HG02623 (cell line): Measurements from ENCODE around the gene LINC00237.

Experiments used
- ATAC-seq: cut with Tn5 transposase; IDR thresholded peaks from one replicate; pipeline ENCODE4 v1.9.1; 2021; ENCODE audit warnings: moderate library complexity; ENCODE audit not compliant: unreplicated experiment

The LINC00237 gene

DNA sequence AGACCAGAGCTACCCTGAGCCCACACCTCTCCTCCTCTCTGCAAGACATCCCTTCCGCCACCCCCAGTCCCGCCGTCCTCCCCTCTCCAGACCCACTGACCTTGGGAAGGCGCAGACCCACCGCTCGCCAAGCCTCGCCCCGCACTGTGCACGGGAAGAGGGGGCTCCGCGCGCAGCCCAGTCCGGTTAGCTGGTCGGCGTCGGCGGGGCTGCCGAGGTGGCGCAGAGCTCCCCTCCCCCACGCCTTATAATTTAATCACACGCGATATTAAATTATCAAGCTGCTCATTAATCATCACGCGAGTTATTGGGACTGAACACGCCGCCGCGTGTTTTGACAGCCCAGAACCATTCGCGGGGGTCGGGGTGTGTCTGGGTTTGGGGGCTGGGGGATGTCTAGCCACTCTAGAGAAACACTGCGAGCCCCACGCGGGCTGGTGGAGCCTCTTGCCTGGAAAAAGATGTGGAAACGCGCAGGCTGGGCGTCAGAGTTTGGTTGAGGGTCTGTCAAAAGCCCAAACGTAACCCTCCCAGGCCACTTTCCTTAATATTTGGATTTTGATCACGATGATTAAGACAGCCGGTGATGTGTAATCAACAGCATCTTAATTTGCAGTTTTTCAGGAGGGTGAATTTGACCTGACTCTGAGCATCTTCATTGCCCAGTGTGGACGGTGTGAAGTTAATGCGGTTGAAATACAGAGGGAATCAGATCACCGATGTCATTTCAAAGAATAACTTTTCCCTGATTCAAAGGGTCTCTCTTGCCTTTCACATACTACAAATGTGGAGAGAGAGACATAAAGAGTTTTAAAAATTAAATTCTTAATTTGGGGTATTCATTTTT, at the start of gene LINC00237:
Gene LINC00237, minus strand, starts transcription at position 188 of the 847 bp plus-strand sequence.
- ATAC-seq = no peak

DNA sequence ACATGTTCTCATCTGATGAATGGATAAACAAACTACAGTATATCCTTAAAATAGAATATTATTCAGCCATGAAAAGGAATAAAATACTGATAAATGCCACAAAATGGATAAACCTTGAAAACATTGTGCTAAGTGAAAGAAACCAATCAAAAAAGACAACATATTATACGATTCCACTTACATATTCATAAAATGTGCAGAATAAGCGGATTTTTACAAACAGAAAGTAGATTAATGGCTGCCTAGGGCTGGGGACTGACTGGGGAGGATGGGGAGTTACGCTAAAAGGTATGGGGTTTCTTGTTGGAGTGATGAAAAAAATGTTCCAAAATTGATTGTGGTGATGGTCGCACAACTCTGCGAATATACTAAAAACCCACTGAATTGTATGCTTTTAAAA, 49.1 kb upstream of the LINC00237 start:
- ATAC-seq = no peak

DNA sequence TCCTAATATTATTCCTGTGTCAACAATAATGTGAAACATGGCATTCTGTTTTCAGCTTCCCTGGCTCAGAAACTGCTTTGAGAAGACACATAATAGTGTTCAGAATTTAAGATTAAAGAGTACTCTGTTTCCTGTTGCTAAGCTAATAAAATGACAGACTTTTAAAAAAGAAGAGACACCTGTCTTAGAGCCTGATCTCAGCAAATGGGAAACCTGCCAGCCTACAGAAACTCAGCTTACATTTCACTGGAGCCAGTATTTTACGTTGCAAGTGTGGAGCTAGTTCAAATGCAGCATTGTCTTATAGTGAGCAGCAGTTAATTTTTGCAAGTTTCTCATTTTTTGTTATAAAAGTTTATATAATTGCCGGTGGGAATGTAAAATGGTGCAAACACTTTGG, 48.5 kb upstream of the LINC00237 start:
- no peak for ATAC-seq

DNA sequence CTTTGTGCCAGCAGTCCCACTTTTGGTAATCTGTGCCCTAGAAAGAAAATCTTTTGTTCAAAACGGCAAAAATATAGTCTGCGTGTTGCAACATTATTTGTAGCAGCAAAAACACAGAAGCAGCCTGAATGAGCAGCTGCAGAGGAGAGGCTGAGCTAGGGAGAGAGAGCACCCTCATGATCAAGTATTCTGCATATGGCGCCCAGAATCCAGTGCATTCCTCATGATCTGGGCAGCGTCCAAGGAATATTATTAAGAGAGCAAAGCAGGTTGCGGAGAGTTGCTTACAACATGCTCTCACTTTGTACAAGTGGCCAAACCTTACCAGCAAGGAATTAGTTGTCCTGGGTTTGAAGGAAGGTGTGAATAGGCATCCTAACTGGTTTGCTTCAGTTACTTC, 45.6 kb upstream of the LINC00237 start:
- no peak for ATAC-seq

DNA sequence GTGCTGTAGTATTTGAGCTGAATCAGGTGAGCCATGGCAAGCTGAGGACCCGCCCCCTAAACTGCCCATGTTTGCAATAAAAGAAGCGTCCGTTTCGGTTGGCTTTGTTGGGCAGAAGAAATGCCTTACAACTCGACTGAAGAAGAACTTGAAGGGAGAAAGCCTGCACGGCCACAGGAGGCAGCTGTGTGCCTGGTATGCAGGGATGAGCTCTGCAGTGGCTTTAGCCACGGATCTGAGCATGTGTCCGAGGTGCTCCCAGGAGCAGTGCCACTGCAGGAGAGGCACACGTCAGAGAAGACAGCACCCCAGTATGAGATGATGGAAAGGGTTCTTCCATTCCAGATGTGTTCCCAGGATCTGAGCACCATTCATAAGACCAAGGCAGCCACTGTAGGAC, 43.2 kb upstream of the LINC00237 start:
- no peak for ATAC-seq

DNA sequence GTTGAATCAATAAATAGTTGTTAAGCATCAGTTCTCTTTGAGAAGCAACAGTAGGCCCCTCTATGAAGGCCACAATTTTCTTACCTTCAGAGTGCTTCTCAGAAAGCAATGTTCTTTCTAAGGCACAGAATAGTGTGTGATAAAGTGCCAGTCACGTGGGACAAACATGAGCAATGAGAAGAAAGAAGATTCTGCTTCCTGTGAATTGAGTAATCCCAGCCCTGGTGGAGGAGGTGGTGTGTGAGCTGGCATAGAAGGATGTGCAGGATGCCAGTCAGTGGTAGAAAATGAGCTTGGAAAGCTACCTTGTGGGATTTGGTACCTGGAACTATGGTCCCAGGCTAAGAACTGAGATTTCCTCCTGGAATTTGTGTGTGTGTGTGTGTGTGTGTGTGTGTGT, 41.4 kb upstream of the LINC00237 start:
- ATAC-seq = no peak

DNA sequence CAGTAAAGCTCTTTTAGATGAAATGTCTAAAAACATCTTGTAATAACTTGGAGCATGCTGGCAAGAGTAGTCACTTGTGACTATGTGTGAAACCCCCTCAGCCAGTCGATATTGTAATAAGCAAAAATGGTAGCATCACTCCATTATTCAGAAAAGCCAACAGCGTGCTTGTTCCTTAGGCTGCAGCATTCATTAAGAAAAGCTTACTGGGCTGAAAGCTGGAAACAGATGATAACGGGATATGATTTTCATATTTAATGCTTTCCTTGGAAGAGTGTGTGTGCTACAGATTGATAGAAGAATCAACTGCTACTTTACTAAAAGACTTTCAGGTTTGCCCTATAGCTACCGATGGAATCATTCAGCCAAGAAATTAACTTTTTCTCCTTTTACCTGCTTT, 40.1 kb upstream of the LINC00237 start:
- ATAC-seq = no peak

DNA sequence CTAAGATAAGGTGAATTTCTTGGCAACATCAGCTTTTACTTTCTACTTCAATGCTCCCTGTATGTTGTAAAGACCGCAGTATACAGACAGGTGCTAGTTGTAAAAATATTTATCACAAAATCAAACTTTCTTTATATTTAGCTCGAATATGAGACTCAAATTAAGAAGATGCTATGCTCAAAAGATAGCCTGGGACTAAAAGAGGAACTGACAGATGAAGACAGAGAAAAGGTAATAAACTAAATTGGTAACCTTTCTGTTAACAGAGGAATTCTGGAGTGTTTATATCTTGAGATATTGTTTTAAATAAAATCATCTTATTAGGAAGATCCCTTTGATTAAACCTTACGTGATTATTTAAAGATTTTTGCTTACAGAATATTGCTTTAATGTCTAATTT, 39.3 kb upstream of the LINC00237 start:
- no peak for ATAC-seq

DNA sequence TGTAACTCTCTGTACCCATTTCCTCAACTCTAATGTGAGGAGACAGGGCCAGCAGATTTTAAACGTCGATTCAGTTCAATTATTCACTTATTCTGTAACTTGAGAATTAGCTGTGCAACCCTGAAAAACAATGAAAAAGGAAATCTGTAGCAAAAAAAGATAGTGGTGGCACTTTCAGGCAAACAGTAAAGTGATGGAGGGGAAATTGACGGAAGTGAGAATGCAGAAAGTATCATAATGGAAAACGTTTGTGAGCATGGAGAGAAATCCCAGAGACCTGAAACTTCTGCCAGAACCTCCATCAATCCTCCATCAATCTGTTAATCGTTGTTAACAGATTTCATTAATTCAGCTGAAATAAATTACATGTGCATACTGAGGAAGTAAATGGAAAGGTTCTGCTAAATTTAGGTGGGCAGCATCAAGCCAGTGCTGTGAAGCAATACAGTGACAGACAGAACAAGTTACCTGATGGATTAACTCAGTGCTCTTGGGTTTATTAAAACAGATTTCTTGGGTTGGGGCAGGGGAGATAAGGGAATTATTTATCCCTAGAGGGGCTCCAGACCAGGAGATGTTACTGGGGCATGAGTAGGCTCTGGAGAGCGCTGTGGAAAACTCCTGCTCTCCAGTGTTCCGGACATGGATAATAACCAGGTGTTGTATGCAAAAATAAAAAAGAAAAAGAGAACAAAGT, 37.2 kb upstream of the LINC00237 start:
- no peak for ATAC-seq

DNA sequence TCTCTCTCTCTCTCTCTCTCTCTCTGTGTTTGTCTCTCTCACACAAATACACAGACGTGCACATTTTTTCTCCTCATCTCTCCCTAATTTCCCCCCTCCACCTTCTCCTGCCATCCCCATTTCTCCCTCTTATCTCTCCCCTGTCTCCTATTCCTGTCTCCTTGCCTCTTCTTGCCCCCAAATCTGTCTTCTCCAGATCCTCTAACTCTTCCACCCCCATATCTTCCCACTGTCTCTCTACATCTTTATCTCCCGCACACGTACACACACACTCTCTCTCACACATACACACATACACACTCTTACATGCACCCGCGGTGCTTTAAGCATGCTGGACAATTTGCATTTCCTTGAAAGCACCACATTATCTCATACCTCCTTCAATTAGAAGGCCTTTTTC, 35.7 kb upstream of the LINC00237 start:
- no peak for ATAC-seq

DNA sequence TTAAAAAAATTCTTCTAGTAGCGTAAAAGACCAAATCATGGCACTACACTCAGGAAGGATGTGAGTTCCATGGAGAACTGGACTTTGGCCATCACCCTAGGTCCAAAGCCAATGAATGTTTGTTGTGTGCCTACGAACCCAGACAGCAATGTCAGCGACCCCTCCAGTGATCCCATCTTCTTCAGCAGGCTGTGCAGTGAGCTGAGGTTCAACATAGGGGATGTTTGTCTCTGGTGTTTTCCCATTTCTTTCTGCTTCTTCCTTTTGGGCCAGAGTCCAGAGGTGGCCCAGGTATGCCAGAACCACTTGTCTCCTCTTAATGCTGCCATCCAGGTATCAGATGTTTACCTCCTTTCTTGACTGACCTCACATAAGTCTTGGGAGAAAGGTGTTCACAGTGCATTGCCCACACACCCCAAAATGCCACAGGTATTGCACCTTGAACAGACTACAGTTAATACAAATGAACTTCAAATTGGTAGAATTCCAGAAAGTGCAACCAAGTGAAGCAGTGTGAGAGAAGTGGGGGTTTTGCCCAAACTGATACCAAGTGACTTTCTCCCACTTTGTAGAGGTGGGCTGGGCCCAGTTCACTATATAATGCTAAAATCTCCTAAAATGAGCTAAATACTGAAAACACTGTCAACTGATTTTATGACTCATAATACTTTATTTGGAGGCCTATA, 33.9 kb upstream of the LINC00237 start:
- no peak for ATAC-seq

DNA sequence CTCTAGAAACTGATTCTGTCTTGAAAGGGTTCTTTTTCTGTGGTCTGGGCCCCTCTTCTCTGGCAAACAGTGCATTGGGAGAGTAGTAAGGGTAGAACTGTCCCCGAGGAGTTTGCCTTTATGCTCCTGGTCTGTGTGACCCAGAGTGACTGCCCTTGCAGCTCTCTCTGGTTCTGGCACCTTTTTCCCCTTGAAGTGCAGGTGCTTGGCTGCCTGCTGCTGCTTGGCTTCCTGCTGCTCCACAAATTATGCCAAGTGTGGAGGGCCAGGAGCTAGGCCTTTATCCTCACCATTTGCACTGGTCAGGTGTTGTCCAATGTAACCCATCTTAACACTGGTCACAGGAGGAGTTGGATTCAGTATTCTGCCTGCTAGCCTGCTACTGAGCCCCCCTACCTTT, 30.9 kb upstream of the LINC00237 start:
- no peak for ATAC-seq

DNA sequence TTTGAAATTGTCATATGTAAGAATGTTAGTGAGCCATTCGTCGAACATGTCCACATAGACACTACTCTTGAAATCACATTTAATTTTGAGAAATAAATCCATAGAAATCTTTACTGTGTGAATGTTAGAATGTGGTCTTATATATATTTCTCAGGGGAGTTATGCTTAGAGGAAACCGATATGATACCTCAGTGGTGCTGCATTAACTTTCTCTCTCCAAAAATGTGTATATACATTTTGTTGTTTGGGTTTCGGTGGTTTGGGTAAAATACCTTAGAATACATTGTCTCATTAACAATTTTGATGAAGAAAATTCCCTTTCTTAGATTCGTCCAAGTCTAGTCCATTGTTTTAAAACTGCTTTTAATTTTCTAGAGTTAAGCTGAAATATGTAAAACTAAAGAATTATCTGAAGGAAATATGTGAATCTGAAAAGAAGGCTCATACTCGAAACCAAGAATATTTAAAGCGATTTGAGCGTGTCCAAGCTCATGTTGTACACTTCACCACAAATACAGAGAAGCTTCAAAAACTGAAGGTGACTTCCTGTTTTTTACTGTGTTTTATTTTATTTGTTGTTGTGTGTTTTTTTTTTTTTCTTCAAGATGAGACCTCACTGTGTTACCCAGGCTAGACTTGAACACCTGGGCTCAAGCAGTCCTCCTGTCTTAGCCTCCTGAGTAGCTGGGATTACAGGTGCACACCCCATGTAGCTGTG, 30.0 kb upstream of the LINC00237 start:
- ATAC-seq = no peak

DNA sequence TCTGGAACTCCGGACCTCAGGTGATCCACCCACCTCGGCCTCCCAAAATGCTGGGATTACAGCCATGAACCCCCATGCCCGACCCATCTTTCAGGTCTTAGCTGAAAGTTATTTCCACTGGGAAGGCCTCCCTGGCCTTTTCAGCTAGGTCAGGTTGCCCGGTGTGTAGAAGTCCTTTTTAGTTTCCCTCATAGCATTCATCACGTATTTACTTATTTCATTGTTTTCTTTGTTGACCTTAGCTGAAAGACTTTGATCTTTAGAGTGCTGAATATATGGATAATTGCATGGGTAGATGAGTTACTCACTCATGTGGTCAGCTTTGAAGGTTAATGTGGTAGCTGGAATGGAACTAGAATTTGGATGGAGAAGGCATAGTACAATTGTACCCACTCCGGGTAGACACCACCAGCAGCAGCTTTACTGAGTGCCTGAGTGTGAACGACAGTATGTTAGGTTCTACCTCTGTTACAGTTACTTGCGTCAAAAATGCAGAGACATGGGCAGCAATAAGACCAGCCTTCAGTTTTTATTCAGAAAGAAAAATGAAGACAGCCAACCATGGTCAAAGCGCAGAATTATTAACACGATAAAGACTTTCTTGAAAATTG, 28.8 kb upstream of the LINC00237 start:
- ATAC-seq = no peak

DNA sequence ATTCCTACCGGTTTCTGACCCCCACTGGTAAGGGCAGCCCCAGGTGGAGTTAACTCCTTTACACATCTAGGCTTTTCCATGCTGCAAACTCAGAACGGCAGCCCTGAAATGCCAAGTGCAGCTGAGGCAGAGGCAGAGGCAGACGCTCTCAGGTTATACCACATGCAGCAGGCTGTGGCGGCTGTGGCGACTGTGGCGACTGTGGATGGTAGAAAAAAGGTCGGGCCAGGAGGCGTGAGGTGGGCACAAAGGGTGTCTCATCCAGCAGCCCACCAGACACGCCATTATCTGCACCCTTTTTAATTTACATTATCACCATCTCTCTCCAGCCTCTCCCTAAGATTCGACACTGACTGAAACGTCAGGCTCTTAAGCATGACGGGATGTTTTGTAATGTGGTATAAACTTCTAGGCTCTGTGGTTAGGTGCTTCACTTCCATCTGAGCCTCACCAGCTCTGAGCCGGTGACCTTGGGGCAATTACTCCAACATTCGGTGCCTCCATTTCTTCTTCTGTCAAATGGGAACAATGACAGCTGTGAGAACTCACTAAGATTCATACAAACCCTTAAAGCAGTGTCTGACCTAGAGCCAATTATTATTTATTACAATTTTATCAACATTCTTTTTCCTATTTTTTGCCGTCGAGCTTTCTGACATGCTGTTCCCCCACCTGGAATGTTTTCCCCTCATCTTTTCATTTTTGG, 27.9 kb upstream of the LINC00237 start:
- ATAC-seq = no peak

DNA sequence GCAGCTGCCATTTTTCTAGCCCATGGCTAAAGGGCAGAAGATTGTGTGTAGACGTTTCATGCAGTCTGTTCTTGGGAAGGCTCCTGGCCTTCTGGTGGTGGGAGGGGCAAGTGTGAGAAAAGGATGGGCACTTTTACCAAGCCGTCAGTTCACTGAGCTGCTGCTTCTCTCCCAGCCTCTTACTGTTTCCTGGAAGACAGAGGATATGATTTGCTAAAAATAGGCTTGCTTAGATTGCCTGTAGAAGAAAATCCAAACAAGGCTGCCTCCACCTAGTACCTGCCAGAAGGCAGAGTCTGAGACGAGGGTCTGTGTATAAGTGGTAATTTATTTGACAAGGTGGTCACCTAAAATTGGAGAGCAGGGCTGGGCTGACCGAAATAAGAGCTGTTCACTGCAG, 27.2 kb upstream of the LINC00237 start:
- no peak for ATAC-seq

DNA sequence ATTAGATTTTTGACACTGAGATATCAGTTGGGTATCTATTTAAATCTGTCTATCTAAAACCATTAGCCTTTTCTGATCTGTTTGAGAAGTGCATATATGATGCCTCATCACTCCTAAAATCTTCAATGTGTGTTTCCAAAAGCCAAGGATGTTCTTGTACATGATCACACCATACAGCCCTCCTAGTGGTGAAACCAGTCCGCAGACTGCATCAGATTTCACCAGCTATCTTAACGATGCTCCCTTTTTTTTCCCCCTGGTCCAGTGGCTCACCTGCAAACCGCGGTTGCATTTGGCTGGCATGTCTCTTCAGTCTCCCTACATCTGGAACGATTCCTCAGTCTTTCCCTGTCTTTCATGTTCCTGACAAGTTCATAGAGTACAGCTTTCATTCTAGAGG, 23.7 kb upstream of the LINC00237 start:
- ATAC-seq = no peak

DNA sequence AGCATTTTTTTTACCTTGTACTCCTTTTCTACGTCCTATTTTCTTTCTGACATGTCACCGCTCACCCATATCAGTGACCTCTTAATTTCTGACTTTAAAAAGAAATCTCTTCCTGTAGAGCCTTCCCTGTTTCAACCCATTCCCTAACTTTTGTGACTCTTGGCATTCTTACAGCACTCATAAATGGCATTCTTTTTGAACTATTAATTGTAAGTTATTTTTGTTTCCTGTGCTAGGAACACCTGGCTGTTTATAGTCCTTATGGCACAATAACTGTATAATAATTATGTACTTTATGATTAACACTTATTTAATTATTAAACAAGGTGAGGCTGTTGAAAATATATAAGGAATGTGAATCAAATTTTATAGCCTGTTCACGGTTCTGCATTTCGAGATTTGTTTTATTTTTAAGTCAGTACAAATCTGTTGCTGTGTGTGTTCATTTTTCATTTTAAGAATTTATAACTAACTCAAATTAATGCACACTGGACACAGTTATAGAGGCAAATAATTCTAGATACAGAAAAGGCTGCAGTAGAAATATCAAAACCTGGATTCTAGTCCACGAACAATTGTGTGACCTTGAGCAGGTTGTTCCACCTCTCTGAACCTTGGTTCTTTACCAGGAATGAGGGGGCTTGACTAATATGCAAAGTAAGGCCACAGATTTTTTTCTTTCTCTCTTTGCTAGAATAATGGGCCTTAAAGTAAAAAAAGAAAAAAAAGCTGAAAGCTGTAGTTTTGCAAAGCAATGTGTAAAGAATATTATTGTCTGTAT, 21.2 kb upstream of the LINC00237 start:
- ATAC-seq = no peak

DNA sequence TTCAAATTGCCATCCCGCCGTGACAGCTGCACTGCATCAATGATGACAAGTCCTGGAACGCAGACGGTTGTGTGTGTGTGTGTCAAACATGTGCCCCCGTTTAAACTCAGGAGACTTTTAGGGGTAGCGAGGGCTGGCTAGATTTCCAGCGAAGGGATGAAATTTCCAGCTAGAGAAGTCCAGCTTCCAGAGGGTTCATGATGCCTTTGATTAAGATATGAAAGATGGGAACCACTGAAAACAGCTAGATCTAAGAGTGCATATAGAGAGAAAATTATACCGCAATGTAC, 20.4 kb upstream of the LINC00237 start:
- no peak for ATAC-seq
